NCI-H82 treated with DMSO at 0.1 percent for 48 hours (cell line): Measurements from ENCODE around the gene MEN1.
A peak's percentile ranks its signal among the peaks of the same experiment; 100 is the strongest.

Experiments
- DNase-seq: peaks from one replicate; lab custom pipeline; 2025; ENCODE audit not compliant: unreplicated experiment; lab: John Stamatoyannopoulos, UW

The MEN1 gene

GRCh38 chr11:64788321-64789215 is 21.8 kb downstream of the MEN1 start:
- DNase-seq, result no peak

DNA sequence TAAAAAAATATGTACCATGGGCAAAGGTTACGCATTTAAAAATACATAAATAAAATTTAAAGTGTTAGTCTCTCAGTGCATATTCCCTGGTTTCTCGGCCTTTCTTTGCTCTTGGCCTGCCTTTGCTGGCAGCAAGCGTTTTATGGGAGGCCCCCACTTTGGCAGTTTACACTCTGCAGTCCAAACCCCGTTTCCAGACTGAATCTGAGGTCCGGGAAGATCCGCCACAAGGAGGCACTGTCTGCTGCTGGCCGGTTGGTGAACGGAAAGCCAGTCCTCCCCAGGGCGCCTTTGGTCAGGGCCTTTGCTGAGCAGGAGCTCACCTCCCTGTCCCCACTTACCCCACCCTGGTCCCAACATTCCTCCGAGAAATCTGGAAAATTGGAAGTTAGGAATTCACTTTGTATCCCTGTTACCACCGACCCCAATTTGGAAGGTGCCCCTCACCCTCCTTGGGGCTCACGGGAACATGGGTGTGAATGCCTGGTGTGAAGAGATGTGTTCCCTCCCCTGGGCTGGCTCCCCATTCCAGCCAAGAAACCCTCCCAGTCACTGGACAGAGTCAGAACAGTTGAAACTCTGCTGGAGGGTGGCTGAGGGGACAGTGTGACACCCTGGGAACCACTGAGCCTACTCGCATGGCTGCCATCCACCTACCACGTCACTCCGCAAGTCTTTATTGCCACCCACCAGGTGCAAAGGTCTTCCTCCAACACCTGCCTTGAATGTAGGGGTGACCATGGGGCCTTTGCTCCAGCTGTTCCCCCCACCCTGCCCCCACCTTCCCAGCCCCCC is 22.6 kb downstream of the MEN1 start:
- no peak for DNase-seq

DNA sequence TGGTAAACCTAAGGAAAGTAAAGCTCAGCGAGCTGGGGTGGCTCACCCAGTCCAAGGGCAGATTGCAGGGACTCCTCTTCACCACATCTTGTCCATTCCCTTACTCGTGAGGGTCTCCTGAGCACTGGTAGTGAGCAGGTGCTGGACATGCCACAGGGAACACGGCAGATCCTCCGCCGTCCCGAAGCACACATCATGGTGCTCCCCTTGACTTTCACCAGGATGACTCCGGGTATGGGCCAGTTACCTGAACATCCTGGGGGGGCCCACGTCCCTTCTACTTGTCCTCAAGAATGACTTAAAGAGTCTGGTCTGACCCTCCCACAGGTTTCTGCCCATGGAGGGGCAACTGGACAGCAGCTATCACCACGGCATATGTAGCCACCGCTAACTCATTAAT is 24.0 kb downstream of the MEN1 start:
- DNase-seq, result no peak

DNA sequence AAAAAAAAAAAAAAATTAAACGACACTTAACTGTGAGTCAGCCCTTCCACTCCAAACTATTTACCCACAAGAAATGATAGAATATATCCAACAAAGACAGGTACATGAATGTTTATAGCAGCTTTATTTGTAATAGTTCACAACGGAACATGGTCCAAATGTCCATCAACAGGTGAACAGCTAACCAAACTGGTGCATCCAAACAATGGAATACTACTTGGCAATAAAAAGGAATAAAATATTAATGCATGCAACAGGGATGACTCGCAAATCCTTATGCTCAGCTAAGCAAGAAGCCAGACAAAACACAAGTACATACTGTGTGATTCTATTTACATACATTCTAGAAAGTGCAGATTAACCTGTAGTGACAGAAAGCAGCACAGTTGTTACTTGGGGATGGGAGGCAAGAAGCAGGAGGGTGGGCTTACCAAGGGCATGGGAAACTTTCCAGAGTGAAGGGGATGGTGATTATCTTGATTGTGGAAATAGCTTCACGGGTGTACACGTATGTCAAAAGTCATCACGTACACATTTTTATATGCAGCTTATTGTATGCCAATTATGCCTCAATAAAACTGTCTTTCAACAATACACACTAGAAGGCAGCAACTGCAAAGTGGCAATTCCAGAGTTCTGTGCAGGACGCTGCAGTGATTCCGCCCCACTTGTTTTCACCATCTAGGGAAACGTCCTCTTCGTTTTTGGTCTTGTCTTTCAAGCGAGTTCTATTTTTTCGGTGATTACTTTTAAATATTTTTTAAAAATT is 25.4 kb downstream of the MEN1 start:
- no peak for DNase-seq

- DNase-seq, result peak; percentile 100
Measured at GRCh38 chr11:64778473-64779298, 31.7 kb downstream of the MEN1 start, which contains the start of gene SF1. TSS of gene SF1 (minus strand) at chr11:64778542. CDS start at chr11:64778392, 150 bp downstream.

GRCh38 chr11:64778223-64778472 is 32.2 kb downstream of the MEN1 start:
- DNase-seq, result no peak

DNA sequence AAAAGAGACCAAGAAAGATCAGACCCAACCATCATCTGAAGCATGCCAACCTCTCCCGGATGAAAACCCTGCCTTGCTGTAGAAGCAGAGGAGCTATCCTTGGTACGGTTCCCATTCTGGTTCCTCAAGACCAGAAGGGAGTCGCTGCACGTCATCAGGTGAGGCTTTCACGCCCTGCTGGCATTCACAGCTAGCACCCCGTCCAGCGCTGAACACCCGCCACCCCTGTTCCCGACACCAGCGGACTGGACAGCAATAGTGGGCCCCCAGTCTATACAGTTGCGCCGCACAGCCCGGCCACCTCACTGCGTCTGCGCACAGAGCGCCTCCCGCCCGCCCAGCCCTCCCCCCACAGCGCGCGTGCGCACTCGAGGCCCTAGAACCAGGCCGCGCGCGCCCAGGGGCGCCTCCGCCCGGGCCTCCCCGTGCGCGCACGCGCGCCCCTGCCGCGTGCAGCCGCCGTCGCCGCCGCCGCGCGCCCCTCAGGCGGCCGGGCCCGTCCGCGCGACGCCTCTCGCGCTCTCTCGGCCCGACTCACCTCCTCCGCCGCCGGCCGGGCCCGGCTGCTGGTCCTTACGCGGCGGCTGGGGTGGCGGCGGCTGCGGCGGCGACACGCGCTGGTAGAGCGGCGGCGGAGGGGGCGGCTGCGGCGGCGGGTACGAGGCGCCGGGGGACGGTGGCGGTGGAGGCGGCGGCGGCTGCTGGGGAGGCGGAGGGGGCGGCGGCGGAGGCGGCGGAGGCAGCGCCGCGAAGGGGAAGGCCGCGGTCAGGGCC is 32.7 kb downstream of the MEN1 start:
- DNase-seq, result peak; percentile 15

- DNase-seq, result no peak
Measured at GRCh38 chr11:64776875-64777274, 33.5 kb downstream of the MEN1 start.

GRCh38 chr11:64776425-64776824 is 33.9 kb downstream of the MEN1 start:
- DNase-seq, result no peak

- DNase-seq, result no peak
Measured at GRCh38 chr11:64774144-64774543, 36.2 kb downstream of the MEN1 start.

- DNase-seq, result no peak
Measured at GRCh38 chr11:64772303-64773018, 37.9 kb downstream of the MEN1 start.

DNA sequence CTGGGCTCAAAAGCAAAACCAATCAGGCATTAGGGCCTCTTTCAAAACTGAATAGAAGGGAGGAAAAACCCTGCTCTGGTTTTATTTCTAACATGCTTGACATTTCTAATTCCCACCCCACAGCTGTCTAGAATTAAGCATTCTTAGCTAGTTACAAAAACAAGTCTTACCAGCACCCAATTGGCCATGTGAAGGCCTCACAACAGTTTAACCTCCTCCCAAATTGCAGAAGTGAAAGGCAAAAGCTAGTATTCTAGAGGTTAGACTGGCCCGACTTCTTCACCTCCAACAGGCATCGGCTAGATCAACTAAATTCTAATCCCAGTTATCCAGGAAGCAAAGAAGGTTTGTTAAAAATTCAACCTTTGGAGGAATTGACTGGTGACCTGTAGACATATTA is 38.5 kb downstream of the MEN1 start:
- DNase-seq, result no peak

DNA sequence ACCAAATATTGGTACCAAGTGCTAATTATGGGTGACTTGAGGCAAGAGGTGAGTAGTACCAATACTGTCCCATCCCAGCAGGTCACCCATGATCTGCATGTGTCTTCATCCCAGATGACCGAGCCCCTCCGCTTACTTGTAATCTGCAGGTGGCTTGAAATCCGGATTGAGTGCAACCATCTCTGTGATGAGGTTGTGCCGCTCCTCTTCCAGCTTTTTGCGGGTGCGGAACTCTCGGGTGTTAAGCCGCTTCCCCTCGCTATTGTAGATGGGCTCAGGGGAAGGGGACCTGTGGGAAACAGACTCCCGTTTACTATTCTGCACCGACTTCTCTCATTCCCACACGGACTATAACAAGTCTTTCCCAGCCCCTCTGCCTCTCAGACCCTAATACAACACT is 40.2 kb downstream of the MEN1 start:
- DNase-seq, result no peak

GRCh38 chr11:64769283-64769682 is 41.1 kb downstream of the MEN1 start:
- DNase-seq, result no peak

GRCh38 chr11:64768300-64768694 is 42.1 kb downstream of the MEN1 start:
- DNase-seq, result no peak

DNA sequence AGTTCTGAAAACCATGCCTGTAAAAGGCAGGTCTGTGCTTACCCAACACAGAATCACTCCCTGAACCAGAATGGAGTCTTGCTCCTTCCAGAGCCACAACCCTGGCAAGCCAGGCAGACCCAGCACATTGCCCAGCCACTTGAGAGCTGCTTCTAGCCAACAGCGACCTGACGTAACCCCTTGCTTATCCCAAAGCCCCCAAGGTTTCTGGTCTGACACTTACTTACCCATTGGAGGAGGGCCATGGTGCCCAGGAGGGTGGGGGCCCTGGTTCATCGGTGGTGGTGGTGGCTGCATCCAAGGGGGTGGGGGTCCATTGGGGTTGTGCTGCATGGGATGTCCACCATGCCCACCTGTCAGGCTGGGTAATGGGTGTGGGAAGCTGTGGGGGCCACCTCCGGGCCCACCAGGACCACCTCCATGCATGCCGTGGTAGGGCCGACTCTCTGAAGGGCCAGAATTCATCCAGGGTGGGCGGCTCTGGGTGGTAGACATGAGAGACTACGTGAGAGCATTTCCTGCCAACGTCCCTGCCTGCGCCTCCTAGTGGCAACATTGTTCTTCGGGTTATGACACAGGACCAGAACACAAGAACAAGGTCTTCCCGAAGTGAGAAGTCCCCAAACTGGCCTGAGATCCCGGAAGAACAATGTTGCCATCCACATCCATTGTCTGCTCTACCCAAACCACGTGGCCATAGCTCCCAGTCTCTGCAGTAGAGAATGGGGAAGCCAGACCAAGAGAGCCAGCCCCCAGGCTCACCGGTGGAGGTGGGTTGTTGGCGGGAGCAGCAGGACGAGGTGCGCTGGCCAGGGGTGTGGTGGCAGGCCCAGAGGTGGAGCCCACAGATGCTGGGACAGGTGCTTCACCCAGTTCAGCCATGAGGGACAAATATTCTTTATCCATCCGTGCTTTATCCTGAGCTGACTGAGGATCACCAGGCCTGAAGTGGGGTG is 42.7 kb downstream of the MEN1 start:
- no peak for DNase-seq

GRCh38 chr11:64766881-64767280 is 43.5 kb downstream of the MEN1 start:
- DNase-seq, result no peak
